ENCODE results near the gene INTU.

Gene INTU

GRCh38 chr4:127772769-127773671 is 140.3 kb downstream of the INTU start:
- TF ChIP-seq CTCF (conservative IDR thresholded peaks at IDR 0.05; ENCODE audit: low read length) (no peak), EZH2phosphoT487 (IDR thresholded peaks at IDR 0.05; ENCODE audit: borderline replicate concordance) (no peak)
- no peaks in the 10 kb centered on the region for H3K79me2 ChIP-seq (ENCODE audit: insufficient read depth, low read length)
- H3K4me1 ChIP-seq (ENCODE audit: insufficient read depth, low read length, poor library complexity, severe bottlenecking), result no peaks in the 10 kb centered on the region
- no peaks in the 10 kb centered on the region for H3K9me3 ChIP-seq (ENCODE audit: insufficient read depth, low read depth, low read length)
- H3F3A ChIP-seq (ENCODE audit: low read depth), result no peaks in the 10 kb centered on the region
- no peak overlapping the region for H2AFZ ChIP-seq (ENCODE audit: low read length)
- H3K4me2 ChIP-seq (ENCODE audit: low read depth, low read length, poor library complexity, severe bottlenecking), result no peak overlapping the region
- no peaks in the 10 kb centered on the region for H3K27me3 ChIP-seq (ENCODE audit: insufficient read depth, low read length, poor library complexity, severe bottlenecking)
- no peak overlapping the region for H3K4me3 ChIP-seq (ENCODE audit: low read length, poor library complexity, severe bottlenecking)
- H4K20me1 ChIP-seq (ENCODE audit: insufficient read depth, low read length, poor library complexity, severe bottlenecking), result no peaks in the 10 kb centered on the region
- H3K36me3 ChIP-seq (ENCODE audit: insufficient read depth, low read length), result no peaks in the 10 kb centered on the region
- H3K9me2 ChIP-seq (replicated peaks; ENCODE audit: low read depth, low read length), result no peaks in the 10 kb centered on the region
- no peak overlapping the region for H3K9ac ChIP-seq (ENCODE audit: low read depth, low read length, poor library complexity, severe bottlenecking)

- TF ChIP-seq CTCF (conservative IDR thresholded peaks at IDR 0.05; ENCODE audit: low read length), result no peak
- no peak for TF ChIP-seq EZH2phosphoT487 (IDR thresholded peaks at IDR 0.05; ENCODE audit: borderline replicate concordance)
- Histone ChIP-seq H3K79me2 (ENCODE audit: insufficient read depth, low read length) (no peaks in the 10 kb centered on the region), H3K9me2 (replicated peaks; ENCODE audit: low read depth, low read length) (no peaks in the 10 kb centered on the region), H4K20me1 (ENCODE audit: insufficient read depth, low read length, poor library complexity, severe bottlenecking) (no peaks in the 10 kb centered on the region), H2AFZ (ENCODE audit: low read length) (no peak overlapping the region), H3F3A (ENCODE audit: low read depth) (no peaks in the 10 kb centered on the region), H3K36me3 (ENCODE audit: insufficient read depth, low read length) (no peaks in the 10 kb centered on the region), H3K9ac (ENCODE audit: low read depth, low read length, poor library complexity, severe bottlenecking) (no peak overlapping the region), H3K4me1 (ENCODE audit: insufficient read depth, low read length, poor library complexity, severe bottlenecking) (no peaks in the 10 kb centered on the region), H3K4me3 (ENCODE audit: low read length, poor library complexity, severe bottlenecking) (no peak overlapping the region), H3K27me3 (ENCODE audit: insufficient read depth, low read length, poor library complexity, severe bottlenecking) (no peaks in the 10 kb centered on the region), H3K9me3 (ENCODE audit: insufficient read depth, low read depth, low read length) (no peaks in the 10 kb centered on the region), H3K4me2 (ENCODE audit: low read depth, low read length, poor library complexity, severe bottlenecking) (no peak overlapping the region)
These were observed 143.1 kb downstream of the INTU start for GRCh38 chr4:127775843-127776242.
